GDM1 (cell line): ENCODE results near the gene C19orf85.
A peak's percentile ranks its signal among the peaks of the same experiment; 100 is the strongest.

Experiments
- DNase-seq: peaks from one replicate; lab custom pipeline; 2025; lab: John Stamatoyannopoulos, UW

The C19orf85 gene

GRCh38 chr19:55489711-55490477 is 25.3 kb upstream of the C19orf85 start:
- no peak for DNase-seq

DNA sequence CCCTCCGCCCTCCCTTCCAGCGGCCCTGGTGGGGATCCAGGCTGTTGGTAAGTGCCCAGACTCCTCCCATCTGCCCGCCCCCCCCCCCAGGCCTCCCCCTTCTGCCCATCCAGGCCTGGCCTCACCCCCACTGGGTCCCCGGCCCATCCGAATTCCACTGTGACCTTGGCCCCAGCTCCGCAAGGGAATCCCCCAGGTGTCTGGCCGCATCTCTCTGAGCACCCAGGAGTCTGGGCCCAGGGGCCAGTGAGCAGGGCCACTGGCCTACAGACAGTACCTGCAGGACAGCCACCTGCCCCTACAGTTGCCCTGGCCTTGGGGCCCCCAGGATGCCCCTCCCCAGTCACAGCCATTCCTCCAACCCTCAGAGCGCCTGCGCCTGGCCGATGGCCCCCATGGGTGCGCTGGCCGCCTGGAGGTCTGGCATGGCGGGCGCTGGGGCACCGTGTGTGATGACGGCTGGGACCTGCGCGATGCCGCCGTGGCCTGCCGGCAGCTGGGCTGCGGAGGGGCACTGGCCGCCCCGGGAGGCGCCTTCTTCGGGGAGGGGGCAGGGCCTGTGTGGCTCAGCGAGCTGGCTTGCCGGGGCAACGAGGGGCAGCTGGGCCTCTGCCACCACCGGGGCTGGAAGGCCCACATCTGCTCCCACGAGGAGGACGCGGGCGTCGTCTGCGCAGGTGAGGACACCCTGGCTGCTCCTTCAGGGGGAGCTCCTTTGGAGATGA is 24.6 kb upstream of the C19orf85 start:
- DNase-seq = no peak

GRCh38 chr19:55487924-55488687 is 23.6 kb upstream of the C19orf85 start, which contains the start of gene SSC5D:
SSC5D (plus strand) TSS chr19:55488436; CDS start chr19:55488590, 154 bp downstream.
- peak; percentile 11 for DNase-seq

GRCh38 chr19:55486971-55487923 is 22.7 kb upstream of the C19orf85 start:
- DNase-seq = no peak

DNA sequence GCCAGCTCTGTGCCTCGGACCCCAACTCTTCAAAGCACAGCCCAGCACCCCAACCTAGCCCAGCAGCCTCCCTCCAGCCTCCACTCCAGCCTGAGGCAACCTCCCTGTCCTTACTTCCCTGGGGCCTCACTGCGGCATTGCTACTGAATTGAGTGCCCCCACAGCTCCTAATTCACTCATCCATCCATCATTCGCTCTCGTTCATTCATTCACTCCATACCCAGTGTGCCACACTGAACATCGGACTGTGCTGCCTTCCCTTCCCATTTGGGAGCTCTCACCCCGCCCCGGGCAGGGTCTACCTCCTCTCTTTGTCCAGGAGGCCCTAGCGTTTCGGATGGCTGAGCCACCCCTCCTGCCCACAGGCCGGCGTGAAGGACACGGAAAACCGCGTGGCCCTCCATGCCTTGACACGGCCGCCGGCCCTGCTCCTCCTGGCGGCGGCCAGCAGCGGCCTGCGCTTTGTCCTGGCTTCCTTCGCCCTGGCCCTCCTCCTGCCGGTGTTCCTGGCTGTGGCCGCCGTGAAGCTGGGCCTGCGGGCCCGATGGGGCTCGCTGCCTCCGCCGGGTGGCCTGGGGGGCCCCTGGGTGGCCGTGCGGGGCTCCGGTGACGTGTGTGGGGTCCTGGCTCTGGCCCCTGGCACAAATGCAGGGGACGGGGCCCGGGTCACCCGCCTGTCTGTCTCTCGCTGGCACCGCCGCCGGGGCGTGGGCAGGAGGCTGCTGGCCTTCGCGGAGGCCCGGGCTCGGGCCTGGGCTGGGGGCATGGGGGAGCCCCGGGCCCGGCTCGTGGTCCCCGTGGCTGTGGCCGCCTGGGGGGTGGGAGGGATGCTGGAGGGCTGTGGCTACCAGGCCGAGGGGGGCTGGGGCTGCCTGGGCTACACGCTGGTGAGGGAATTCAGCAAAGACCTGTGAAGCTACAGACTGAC is 21.8 kb upstream of the C19orf85 start:
- no peak for DNase-seq

- DNase-seq = no peak
Measured at GRCh38 chr19:55485439-55486011, 21.0 kb upstream of the C19orf85 start.

GRCh38 chr19:55484593-55485438 is 20.3 kb upstream of the C19orf85 start, which contains the start of gene NAT14:
NAT14 (plus strand) TSS chr19:55485188; CDS start chr19:55485709, 521 bp downstream.
- DNase-seq = peak; percentile 42

- no peak for DNase-seq
Measured at GRCh38 chr19:55483706-55484592, 19.4 kb upstream of the C19orf85 start.

- no peak for DNase-seq
Measured at GRCh38 chr19:55482967-55483705, 18.6 kb upstream of the C19orf85 start.

GRCh38 chr19:55482156-55482961 is 17.8 kb upstream of the C19orf85 start:
- no peak for DNase-seq

DNA sequence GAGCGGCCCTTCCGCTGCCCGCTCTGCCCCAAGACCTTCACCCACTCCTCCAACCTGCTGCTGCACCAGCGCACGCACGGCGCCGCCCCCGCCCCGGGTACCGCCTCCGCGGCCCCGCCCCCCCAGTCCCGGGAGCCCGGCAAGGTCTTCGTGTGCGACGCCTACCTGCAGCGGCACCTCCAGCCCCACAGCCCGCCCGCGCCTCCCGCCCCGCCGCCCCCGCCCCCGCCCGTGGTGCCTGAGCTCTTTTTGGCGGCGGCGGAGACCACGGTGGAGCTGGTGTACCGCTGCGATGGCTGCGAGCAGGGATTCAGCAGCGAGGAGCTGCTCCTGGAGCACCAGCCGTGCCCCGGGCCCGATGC is 17.2 kb upstream of the C19orf85 start:
- no peak for DNase-seq

DNA sequence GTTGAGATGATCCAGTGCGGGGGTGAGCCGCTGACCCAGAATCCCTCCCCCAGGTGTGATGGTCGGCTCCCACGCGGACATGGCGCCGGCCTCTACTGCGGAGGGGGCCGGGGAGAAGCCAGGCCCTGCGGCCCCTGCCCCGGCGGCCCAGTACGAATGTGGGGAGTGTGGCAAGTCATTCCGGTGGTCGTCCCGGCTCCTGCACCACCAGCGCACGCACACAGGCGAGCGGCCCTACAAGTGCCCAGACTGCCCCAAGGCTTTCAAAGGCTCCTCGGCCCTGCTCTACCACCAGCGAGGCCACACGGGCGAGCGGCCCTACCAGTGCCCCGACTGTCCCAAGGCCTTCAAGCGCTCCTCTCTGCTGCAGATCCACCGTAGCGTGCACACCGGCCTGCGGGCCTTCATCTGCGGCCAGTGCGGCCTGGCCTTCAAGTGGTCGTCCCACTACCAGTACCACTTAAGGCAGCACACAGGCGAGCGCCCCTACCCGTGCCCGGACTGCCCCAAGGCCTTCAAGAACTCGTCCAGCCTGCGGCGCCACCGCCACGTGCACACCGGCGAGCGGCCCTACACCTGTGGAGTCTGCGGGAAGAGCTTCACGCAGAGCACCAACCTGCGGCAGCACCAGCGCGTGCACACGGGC is 16.7 kb upstream of the C19orf85 start:
- DNase-seq = no peak

DNA sequence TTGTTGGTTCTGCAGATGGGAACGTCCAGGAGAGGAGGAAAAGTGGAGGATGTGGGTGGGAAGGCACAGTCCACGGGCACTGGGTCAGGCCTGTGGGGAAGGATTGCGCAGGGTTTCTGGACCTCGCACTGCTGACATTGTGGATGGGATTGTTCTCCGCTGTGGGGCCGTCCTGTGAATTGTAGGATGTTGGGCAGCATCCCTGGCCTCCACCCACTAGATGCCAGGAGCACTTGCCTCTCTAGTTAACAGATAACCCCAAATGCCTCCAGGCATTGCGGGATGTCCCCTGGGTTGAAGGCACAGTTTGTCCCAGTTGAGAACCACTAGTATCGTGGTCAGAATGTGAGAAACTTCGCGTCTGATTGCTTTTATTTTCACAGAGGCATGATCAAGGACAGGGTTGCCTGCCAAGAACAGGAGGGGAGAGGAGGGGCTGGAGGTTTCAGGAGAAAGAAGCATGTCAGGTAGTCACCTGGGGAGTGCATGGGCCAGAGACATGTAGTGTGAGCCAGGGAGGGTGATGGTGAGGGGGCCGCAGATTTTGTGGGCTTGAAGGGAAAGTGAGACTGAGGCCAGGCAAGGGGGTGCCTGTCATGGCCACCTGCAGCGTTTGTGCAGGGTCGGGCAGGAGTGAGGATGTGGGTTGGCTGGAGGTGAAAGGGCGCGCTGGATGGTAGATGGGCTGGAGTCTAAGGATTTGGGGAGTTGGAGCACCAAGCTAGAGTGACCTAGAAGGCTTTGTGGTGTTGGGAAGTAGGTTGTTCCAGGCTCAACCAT is 15.1 kb upstream of the C19orf85 start:
- no peak for DNase-seq

DNA sequence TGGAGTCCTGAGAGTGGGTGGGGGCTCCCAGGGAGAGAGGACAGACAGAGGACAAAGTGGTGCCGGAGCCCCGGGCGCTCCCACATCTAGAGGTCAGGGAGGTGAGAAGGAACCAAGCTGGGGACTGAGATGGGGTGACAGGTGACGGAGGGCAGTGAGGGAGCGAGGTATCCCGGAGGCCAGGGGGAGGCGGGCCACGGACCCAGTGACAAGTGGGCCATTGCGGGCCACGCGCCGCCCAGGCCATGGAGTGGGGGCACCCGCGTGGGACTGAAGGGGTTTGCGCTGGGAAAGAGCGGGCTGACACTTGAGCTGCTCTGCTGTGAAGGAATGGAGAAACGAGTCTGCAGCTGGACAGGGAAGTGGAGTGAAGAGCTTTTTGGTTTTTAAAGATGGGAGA is 14.5 kb upstream of the C19orf85 start:
- DNase-seq = no peak

GRCh38 chr19:55478364-55478763 is 13.8 kb upstream of the C19orf85 start:
- DNase-seq = no peak
